GM12878 (cell line): ENCODE data around the gene SCT. TPM values are rescaled to one million over a fixed set of nuclear protein-coding genes. Genes with fewer than 3 reads are reported as not detected.

Source experiments
- ATF7 ChIP-seq: fragments of 450-650 bp; IDR thresholded peaks from 2 replicates; pipeline ENCODE4 v1.6.1; 2016; ENCODE audit warnings: low read depth, mild to moderate bottlenecking
- EZH2 ChIP-seq: IDR thresholded peaks from 2 replicates; pipeline ENCODE4 v1.6.1; 2012; ENCODE audit warnings: low read depth, mild to moderate bottlenecking, control low read depth, inconsistent platforms, low read length, borderline replicate concordance; ENCODE audit not compliant: control insufficient read depth
- GATAD2B ChIP-seq: fragments of 450-650 bp; conservative IDR thresholded peaks from 2 replicates; pipeline ENCODE4 v1.6.1; 2017; ENCODE audit warnings: low read depth, mild to moderate bottlenecking, moderate library complexity
- IKZF1 ChIP-seq: fragments of 450-650 bp; conservative IDR thresholded peaks from 2 replicates; pipeline ENCODE4 v1.6.1; 2017; ENCODE audit warnings: antibody characterized with exemption, mild to moderate bottlenecking
- LARP7 ChIP-seq: fragments of 450-650 bp; IDR thresholded peaks from 2 replicates; pipeline ENCODE4 v1.6.1; 2017; ENCODE audit warnings: mild to moderate bottlenecking
- NBN ChIP-seq: fragments of 450-650 bp; IDR thresholded peaks from 2 replicates; pipeline ENCODE4 v1.6.1; 2016
- PAX8 ChIP-seq: fragments of 450-650 bp; IDR thresholded peaks from 2 replicates; pipeline ENCODE4 v1.6.1; 2017; ENCODE audit warnings: mild to moderate bottlenecking, moderate library complexity
- RB1 ChIP-seq: fragments of 450-650 bp; formaldehyde crosslinking; IDR thresholded peaks from 2 replicates; pipeline ENCODE4 v1.6.1; 2017; ENCODE audit warnings: mild to moderate bottlenecking, borderline replicate concordance
- RFX5 ChIP-seq: IDR thresholded peaks from 2 replicates; pipeline ENCODE4 v1.6.1; 2011; ENCODE audit warnings: low read depth, low read length, improper control_type of control experiment
- STAT1 ChIP-seq: fragments of 450-650 bp; conservative IDR thresholded peaks from 2 replicates; pipeline ENCODE4 v1.6.1; 2014; ENCODE audit warnings: antibody characterized with exemption, mild to moderate bottlenecking
- TBL1XR1 ChIP-seq: IDR thresholded peaks from 2 replicates; pipeline ENCODE4 v1.6.1; 2012; ENCODE audit warnings: low read depth, low read length, improper control_type of control experiment
- ZZZ3 ChIP-seq: IDR thresholded peaks from 2 replicates; pipeline ENCODE4 v1.6.1; 2011; ENCODE audit warnings: low read depth; ENCODE audit not compliant: control insufficient read depth, insufficient read length
- polyA plus RNA-seq, 11 experiments: library from polyadenylated mRNA; depleted of rRNA in 4 of 11; unstranded in 6 of 11; stranded (reverse) in 5 of 11; fragments of >200 nt; fragmentation: Nextera tagmentation in 4 of 11; fragmentation: Illumina TruSeq in 1 of 11; extraction: Ambion mirVana in 4 of 11; extraction: Trizol in 1 of 11; gene quantifications; 1 replicate in 1 of 11; 2 replicates in 10 of 11; pipeline versions ENCODE4 v1.2.1 to v1.2.3, GENCODE V29; 2011 to 2016; ENCODE audit warnings: inconsistent platforms in 2 of 11, missing spikeins in 2 of 11, low read depth in 1 of 11
- total RNA-seq, 4 experiments: library from RNA; depleted of rRNA in 3 of 4; stranded (reverse); fragments of >200 nt in 3 of 4; fragmentation: Illumina TruSeq in 1 of 4; extraction: Trizol in 1 of 4; gene quantifications; 2 replicates each; pipeline versions ENCODE4 v1.2.1 to v1.2.3, GENCODE V29; 2013 to 2021
- TF ChIP-seq, protein P1 (sequence below): fragments of 450-650 bp; formaldehyde crosslinking; IDR thresholded peaks from 2 replicates; pipeline ENCODE4 v1.4.0; 2022; ENCODE audit warnings: mild to moderate bottlenecking, moderate library complexity
- TF ChIP-seq, protein P2 (sequence below): IDR thresholded peaks from 2 replicates; pipeline ENCODE4 v1.6.1; 2012; ENCODE audit warnings: low read length, inconsistent platforms
- TF ChIP-seq, protein P3 (sequence below): fragments of 150-350 bp; IDR thresholded peaks from 2 replicates; pipeline ENCODE4 v1.6.1; 2014; ENCODE audit warnings: mild to moderate bottlenecking, low read depth, low read length
- TF ChIP-seq, protein P4 (sequence below): fragments of 450-650 bp; IDR thresholded peaks from 2 replicates; pipeline ENCODE4 v1.6.1; 2017; ENCODE audit warnings: mild to moderate bottlenecking
- TF ChIP-seq, protein P5 (sequence below): IDR thresholded peaks from 2 replicates; pipeline ENCODE4 v1.6.1; 2011; ENCODE audit warnings: borderline replicate concordance, low read depth, mild to moderate bottlenecking, moderate library complexity, mixed read lengths, low read length; ENCODE audit not compliant: insufficient read depth; ENCODE audit errors: extremely low read length

SCT gene
- total and polyA plus RNA-seq, 10 of the 15 experiments (the other 5 are each of a cell fraction or from before 2014, with no cell fraction given): not detected

DNA sequence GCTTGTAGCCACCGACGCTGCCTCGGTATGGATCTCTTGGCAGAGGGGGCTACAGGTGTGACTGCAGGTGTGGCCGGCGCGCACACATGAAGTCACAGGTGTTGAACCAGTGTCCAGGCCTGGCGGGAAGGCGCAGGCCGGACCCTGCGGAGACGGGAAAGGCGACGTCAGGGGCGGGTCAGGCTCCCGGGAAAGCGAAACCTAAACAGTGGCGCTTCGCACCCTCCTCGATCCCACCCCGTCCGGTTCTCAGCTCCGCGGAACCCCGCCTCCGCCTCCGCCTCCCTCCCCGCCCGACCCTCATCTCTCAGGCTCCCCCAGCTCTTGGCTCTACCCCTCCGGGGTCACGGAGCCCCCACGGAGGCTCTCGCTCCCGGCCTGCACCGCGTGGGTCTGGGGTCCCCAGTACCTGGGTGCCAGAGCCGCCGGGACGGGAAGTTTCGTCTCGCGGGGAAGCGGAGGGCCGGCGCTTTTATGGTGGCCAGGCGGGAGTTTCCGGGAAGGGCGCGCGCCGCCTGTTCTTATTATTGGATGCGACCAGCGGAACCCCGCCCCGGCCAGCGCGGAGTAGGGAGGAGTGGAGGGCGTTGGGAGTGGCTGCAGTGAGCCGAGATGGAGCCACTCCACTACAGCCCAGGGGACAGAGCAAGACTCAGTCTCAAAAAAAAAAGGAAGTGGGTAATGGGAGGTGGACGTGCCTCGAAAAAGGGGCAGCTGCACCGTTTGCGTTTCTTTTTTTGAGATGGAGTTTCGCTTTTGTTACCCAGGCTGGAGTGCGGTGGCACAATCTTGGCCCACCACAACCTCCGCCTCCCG lies 11.3 kb downstream of the SCT start, which contains the start of gene IRF7 (continued):
- TF ChIP-seq, protein P1, sequence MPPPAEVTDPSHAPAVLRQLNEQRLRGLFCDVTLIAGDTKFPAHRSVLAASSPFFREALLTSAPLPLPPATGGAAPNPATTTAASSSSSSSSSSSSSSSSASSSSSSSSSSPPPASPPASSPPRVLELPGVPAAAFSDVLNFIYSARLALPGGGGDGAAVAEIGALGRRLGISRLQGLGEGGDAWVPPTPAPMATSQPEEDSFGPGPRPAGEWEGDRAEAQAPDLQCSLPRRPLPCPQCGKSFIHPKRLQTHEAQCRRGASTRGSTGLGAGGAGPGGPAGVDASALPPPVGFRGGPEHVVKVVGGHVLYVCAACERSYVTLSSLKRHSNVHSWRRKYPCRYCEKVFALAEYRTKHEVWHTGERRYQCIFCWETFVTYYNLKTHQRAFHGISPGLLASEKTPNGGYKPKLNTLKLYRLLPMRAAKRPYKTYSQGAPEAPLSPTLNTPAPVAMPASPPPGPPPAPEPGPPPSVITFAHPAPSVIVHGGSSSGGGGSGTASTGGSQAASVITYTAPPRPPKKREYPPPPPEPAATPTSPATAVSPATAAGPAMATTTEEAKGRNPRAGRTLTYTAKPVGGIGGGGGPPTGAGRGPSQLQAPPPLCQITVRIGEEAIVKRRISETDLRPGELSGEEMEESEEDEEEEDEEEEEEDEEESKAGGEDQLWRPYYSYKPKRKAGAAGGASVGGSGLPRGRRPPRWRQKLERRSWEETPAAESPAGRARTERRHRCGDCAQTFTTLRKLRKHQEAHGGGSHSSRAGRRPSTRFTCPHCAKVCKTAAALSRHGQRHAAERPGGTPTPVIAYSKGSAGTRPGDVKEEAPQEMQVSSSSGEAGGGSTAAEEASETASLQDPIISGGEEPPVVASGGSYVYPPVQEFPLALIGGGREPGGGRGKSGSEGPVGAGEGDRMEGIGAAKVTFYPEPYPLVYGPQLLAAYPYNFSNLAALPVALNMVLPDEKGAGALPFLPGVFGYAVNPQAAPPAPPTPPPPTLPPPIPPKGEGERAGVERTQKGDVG (CRISPR knock-in tag): no peak
- TF ChIP-seq GATAD2B (peak; percentile 35; the same call in 1 of the 2 replicates), RFX5 (no peak), STAT1 (no peak), PAX8 (no peak), LARP7 (peak; percentile 84), EZH2 (no peak), RB1 (peak; percentile 62; the same call in 1 of the 2 replicates), IKZF1 (peak; percentile 75), ATF7 (peak; percentile 65), NBN (peak; percentile 83), ZZZ3 (no peak), TBL1XR1 (no peak)
- TF ChIP-seq, protein P2, sequence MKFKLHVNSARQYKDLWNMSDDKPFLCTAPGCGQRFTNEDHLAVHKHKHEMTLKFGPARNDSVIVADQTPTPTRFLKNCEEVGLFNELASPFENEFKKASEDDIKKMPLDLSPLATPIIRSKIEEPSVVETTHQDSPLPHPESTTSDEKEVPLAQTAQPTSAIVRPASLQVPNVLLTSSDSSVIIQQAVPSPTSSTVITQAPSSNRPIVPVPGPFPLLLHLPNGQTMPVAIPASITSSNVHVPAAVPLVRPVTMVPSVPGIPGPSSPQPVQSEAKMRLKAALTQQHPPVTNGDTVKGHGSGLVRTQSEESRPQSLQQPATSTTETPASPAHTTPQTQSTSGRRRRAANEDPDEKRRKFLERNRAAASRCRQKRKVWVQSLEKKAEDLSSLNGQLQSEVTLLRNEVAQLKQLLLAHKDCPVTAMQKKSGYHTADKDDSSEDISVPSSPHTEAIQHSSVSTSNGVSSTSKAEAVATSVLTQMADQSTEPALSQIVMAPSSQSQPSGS: no peak; the same call in 1 of the 2 replicates
- TF ChIP-seq, protein P3, sequence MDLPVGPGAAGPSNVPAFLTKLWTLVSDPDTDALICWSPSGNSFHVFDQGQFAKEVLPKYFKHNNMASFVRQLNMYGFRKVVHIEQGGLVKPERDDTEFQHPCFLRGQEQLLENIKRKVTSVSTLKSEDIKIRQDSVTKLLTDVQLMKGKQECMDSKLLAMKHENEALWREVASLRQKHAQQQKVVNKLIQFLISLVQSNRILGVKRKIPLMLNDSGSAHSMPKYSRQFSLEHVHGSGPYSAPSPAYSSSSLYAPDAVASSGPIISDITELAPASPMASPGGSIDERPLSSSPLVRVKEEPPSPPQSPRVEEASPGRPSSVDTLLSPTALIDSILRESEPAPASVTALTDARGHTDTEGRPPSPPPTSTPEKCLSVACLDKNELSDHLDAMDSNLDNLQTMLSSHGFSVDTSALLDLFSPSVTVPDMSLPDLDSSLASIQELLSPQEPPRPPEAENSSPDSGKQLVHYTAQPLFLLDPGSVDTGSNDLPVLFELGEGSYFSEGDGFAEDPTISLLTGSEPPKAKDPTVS: no peak
- TF ChIP-seq, protein P4, sequence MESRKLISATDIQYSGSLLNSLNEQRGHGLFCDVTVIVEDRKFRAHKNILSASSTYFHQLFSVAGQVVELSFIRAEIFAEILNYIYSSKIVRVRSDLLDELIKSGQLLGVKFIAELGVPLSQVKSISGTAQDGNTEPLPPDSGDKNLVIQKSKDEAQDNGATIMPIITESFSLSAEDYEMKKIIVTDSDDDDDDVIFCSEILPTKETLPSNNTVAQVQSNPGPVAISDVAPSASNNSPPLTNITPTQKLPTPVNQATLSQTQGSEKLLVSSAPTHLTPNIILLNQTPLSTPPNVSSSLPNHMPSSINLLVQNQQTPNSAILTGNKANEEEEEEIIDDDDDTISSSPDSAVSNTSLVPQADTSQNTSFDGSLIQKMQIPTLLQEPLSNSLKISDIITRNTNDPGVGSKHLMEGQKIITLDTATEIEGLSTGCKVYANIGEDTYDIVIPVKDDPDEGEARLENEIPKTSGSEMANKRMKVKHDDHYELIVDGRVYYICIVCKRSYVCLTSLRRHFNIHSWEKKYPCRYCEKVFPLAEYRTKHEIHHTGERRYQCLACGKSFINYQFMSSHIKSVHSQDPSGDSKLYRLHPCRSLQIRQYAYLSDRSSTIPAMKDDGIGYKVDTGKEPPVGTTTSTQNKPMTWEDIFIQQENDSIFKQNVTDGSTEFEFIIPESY: no peak
- TF ChIP-seq, protein P5, sequence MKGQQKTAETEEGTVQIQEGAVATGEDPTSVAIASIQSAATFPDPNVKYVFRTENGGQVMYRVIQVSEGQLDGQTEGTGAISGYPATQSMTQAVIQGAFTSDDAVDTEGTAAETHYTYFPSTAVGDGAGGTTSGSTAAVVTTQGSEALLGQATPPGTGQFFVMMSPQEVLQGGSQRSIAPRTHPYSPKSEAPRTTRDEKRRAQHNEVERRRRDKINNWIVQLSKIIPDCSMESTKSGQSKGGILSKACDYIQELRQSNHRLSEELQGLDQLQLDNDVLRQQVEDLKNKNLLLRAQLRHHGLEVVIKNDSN: no peak
